GM19099 (cell line): Measurements from ENCODE around the gene HOMER2.
A peak's percentile ranks its signal among the peaks of the same experiment; 100 is the strongest.

Experiments
- POLR2A ChIP-seq: IDR thresholded peaks from 3 replicates; pipeline ENCODE4 v1.6.1; 2011; ENCODE audit warnings: low read depth; ENCODE audit not compliant: insufficient read length; ENCODE audit errors: extremely low read depth

The HOMER2 gene

DNA sequence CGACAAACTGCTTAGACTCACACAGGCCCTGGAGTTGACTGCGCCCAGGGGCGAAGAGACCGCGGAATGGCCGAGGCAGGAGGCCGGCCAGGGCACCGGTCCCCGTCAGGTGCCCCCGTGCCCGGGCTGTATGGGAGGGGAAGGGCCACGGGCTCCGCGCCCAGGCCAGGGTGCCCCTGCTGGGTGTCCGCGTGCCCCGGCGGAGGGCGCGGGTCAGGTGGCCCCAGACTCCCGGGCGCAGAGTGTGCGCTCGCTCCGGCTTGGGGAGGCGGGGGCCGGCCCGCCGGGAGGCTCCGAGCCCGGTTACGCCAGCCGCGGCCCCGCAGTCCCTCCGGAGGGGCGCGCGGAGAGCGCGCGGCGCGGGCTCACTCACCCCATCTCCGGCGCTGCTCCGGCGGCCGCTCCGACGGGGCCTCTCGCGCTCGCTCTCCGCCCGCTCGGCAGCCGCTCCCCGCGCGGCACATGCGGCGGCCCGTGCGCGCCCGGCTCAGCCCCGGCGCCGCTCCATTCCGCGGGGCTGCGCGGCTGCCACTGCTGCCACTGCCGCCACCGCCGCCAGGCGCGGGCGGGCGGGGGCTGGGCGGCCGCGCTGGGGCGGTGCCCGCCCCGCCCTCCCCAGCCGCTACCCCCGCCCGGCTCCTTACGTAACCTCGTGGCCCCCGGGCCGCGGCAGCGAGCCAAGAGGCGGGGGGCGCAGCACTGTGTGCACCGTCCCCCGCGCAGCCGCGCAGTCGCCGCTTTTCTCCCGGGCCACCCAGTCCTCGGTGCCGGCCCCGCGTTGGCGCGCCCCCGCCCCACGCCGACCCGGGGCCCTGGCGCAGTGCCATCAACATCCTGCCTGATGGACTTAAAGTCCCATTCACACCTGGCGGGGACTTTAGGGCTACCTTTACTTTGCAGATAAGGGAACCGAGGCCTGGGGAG, at the start of gene HOMER2:
TSS of gene HOMER2 (minus strand) at position 563 of the 924 bp plus-strand sequence. CDS start at position 378, 185 bp downstream.
- no peak for TF ChIP-seq POLR2A

DNA sequence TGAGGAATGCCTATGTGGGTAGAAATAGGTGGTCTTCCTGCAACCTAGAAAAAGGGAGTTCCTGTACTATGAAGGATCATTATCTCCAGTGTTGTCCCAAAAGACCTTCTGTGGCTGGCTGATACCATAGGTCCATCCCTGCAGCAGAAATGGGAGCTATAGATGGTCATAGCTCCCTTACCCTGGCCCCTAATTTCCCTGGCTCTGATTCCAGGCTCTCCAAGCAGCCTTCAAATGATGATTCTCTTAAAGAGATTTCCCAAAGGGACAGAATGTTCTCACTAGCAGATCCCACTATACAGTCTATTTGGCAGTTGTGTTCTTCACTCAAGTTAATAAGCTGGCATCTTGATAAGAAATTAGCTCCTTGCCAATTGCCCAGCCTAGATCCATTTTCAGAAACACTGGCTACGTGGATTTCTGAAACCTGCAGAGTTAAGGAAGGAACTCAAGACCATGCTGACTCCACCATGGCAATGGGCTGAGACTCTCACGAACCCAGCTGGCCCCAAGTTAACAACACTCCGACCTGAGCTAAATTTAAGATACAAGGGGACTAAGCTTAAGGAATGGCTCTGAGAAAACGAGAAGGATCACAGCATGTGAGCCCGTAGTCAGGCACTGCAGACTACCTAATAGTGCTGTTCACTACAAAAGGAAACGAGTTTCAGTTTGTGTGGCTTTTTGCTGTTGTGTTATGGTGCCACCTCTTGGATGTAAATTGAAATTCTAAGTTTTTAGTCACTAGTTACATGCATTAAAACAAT, 47.6 kb upstream of the HOMER2 start:
- no peak for TF ChIP-seq POLR2A

DNA sequence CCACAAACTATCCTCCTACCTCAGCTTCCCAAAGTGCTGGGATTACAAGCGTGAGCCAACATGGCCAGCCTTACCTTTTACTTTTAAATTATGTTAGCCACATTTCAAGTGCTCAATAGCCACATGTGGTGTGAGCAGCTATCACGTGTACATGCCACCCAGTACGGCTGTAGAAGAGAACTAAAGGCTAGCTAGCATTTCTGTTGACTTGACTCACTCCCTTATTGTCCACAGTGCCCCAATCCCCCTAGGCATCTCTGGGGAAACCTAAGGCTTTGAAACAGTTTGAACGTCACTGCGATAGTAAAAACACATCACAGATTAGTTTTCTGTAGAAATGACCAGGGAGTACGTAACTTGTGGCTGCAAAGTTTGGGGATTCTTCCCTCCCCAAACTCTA, 46.9 kb upstream of the HOMER2 start:
- no peak for TF ChIP-seq POLR2A

DNA sequence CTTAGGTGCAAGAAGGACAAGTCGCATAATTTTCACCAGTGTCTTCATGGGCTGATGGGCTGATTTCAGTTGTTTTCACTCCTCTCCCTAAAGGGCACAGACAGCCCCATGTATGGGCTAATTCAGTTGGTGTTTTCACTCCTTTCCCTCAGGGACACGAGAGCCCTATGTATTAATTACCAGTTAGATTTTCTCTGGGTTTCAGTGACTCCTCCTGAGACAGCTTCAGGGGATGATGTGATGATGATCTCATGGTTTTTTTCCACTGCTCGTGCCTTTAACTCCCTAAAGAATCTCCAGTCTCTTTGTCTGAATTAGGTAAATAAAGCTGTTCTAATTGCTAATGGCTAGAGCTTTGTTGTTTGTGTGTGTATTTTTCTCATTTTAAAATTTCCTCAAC, 43.4 kb upstream of the HOMER2 start:
- TF ChIP-seq POLR2A: no peak

DNA sequence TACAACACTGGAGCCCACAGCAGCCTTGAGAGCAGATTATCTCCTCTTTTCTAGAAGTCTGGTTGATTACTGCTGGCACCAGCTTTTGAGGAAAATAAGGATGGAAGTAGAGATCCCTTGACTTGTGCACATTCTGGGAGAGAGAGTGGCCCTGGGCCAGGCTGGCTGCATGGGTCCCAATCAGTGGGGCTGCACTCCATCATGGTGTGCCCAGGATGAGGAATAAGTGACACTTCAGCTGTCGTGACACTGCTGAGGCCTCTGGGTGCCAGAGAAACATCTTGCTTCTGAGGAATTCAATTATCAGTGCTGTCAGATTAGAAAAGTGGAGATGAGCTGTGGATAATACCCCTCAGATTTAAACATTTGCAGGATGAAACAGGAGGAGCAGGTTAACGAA, 42.6 kb upstream of the HOMER2 start:
- TF ChIP-seq POLR2A: no peak

DNA sequence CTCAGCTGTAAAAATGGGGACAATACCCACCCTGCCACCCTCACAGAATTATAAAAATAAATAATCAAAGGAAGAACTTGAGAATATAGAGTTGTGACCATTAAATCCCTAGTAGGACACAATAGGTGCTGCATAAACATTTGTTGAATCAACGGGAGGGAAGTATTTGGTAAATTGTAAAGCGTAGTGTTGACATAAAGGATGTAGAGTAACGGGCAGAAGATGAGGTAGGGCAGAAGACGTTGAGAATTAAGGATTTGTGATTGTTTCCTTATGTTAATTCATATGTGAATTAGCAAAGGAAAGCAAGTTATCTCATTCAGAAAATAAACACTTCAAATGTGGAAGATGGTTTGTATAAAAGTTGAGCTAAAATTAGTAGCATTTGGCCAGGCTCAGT, 40.6 kb upstream of the HOMER2 start:
- TF ChIP-seq POLR2A: no peak

DNA sequence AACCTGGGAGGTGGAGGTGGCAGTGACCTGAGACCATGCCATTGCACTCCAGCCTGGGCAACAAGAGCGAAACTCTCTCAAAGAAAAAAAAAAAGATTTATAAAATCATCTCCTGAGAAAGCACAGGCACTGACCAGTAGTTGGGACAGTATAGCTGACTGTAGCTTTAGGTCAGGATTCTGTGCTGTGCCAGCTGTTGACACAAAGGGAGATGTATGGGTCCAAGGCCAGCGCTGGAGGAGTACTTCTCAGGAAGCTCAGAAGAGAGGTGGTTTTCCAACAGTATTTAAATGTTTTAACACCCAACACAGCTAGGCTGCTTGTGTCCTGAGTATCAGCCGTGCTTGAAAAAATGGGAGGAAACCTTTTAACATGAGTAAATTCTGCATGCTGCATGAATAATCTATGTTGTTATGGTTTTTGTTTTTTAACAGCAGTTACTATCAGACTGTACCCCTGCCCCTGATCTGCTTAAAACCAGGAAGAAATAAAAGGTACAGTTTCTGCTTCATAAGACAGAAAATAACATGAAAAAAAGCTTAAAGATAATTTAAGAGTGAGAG, 40.0 kb upstream of the HOMER2 start:
- TF ChIP-seq POLR2A: no peak

DNA sequence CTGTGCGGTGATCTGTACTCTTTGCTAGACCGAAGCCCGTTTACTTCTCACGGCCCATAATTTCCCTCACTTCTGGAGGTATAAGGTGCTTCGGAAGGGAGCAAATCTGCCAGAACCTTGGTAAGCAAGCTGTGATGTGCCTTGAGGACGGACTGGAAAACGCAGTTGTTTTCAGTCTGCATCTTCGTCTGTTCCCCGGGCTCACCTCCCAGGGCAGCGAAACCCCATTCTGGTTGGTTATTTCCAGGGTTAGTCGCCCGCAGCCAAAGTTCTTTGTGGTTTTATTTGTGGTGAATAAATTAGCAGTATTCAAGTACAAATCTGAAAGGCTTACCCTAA, 33.9 kb upstream of the HOMER2 start:
- no peak for TF ChIP-seq POLR2A

DNA sequence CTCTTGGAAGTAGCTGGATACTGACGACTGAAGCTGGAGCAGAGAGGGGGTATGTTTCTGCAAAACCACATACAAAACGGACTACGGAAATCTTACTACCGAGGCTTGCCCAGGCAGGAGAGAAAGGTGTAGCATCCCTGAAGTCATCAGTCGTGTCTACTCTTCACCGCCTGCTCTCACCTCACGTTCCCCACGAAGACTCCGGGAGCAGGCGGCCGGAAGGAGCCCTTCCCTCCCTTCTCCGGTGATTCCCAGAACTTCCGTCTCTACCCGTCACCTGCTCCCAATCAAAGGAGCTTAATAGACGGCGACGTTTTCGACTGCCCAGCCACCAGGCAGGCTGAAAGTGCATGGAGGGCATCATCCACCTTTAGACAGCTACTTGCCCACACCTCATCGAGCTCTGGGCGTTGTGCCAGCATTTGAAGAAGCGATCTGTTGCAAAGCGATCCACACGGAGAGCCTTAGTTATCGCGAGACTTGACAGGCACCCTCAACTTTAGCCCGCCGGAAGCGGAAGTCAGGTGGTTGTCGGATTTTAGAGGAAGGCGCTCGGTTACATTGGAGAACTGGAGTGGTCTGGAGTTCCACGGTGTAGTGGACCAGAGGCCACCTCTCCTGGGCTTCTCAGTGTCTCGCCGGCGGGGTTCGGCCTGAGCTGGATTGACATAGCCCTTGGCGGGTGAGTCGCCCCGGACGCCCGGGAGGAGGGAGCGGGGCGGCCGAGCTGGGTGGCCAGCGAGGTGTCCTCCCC, 33.3 kb upstream of the HOMER2 start, which contains the start of gene RAMAC:
TSS of gene RAMAC (plus strand) at position 523 of the 754 bp plus-strand sequence. CDS start 2,809 bp downstream, outside the sequence.
- peak; percentile 80 for TF ChIP-seq POLR2A

DNA sequence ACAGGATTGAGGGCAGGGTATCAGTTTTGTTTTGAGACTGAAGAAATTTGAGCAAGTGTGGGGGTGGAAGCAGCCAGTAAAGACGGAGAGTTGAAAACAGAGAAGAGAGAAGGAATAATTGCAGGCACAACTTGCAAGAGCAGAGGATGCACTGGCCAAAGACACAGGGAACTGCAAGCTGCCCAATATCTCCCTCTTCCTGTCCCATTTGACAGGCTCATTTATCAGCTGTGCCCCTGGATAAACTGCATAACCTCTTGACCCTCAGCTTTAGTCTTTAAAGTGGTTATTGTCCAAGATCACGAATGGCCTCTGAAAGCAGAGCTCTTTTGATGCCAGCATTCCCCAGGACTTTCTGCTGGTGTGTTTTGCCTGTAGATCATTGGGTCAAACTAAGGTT, 28.5 kb upstream of the HOMER2 start:
- TF ChIP-seq POLR2A: no peak

DNA sequence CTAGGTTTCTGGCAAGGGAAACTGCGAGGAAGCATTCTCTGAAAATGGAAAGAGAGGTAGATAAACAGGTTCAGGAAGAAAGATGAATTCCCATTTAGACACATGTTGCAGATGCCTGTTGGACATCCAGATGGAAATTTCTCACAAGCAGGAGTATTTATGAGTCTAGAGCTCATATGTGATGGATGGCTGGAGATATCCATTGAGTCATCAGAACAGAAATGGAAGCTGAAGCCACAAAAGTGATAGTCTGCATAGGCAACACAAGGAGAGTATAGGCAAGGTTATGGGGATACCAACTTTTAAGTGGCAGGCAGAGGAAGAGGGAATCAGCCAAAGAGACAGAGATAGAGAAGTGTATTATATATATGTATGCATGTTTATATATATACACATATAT, 27.2 kb upstream of the HOMER2 start:
- no peak for TF ChIP-seq POLR2A

DNA sequence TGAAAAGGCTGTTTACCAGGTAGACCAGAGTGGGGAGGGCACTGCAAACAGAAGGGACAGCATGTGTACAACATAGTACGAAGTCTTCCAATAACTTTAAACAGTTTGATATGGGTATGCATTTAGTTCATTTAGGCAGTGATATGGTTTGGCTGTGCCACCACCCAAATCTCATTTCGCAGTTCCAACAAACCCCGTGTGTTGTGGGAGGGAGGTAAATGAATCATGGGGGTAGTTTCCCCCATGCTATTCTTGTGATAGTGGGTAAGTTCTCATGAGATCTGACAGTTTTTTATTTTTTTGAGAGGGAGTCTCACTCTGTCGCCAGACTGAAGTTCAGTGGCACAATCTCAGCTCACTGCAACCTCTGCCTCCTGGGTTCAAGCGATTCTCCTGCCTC, 25.9 kb upstream of the HOMER2 start:
- TF ChIP-seq POLR2A: no peak

DNA sequence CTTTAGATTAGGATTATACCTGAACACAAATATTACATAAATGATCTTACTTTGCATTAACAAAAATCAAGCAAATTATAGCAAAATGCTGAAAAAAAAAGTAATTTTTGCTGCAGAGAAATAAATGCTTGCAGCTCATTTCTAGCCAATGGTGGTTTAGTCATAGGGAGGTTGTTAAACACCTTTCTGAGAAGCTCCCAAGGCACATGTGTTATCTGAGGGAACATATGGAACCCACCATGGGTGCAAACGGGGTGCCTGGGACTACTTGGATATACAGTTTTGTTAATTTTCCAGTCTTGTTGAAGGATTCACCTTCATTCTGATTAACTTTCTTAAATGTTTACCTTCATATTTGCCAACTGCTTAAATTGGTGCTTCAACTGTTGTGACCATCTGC, 24.6 kb upstream of the HOMER2 start:
- TF ChIP-seq POLR2A: no peak

DNA sequence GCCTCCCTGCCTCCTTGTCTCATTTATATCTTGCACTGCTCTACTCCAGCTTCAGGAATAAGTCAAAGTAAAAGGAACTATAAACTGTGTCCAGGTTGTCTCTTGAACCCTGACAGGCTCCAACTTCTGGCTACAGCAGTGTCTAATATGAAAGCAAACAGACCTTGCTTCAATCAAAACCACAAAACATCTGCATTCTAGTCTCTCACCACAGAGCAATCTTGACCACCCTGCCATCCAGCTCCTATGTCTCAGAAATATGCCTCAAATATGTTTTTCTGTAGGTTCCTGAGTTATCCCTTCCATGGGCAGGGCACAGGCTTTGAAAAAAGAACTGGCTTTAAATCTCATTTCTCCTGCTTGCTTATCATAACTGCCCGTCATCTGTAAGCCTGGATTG, 20.5 kb upstream of the HOMER2 start:
- no peak for TF ChIP-seq POLR2A
